Measurements from ENCODE around the gene FTO. TPM values are rescaled to one million over a fixed set of nuclear protein-coding genes. Genes with fewer than 3 reads are reported as not detected.

FTO gene
- total and polyA plus RNA-seq, 4 donors: 12.2 to 145 (median 57.7) TPM

GRCh38 chr16:53713403-53714204 is 9.6 kb downstream of the FTO start:
- DNase-seq (peak in 2 of 3 donors; percentile 27 to 52), ATAC-seq (ENCODE audit: insufficient read depth, low FRiP score) (no peak)
- Histone ChIP-seq H3K4me3 (no peak overlapping the region), H3K4me1 (ENCODE audit: control insufficient read depth in 5 of 5, insufficient read depth in 5 of 5, low read length in 5 of 5) (peaks cover 0 to 24% (median 10%) of the 10 kb centered on the region in 5 donors), H3K27ac (ENCODE audit: low read depth in 1 of 2, low read length in 1 of 2) (no peak overlapping the region), H3K36me3 (ENCODE audit: control insufficient read depth in 4 of 4, insufficient read depth in 4 of 4, low read length in 4 of 4) (no peaks in the 10 kb centered on the region), H3K9me3 (ENCODE audit: control insufficient read depth in 4 of 4, insufficient read depth in 3 of 4, low read length in 3 of 4) (no peaks in the 10 kb centered on the region), H3K27me3 (ENCODE audit: control insufficient read depth in 3 of 3, insufficient read depth in 3 of 3, low read length in 2 of 3) (no peaks in the 10 kb centered on the region), H3K9ac (ENCODE audit: insufficient read depth in 1 of 2, low read length in 2 of 2) (peak overlapping the region in 1 of 2 donors; percentile 33)
- 67 to 82% methylated on average over 3 of the region's 3 CpGs for WGBS, 2 donors
- TF ChIP-seq CTCF (IDR thresholded peaks at IDR 0.05; ENCODE audit: control extremely low read depth, extremely low read depth): no peak

GRCh38 chr16:53714205-53715022 is 10.5 kb downstream of the FTO start:
- peak overlapping the region in 1 of 2 donors; percentile 48 for H3K9ac ChIP-seq (ENCODE audit: insufficient read depth in 1 of 2, low read length in 2 of 2)
- no peaks in the 10 kb centered on the region for H3K36me3 ChIP-seq (ENCODE audit: control insufficient read depth in 4 of 4, insufficient read depth in 4 of 4, low read length in 4 of 4)
- WGBS, 2 donors: 80 to 85% methylated on average over 7 of the region's 7 CpGs
- TF ChIP-seq CTCF (IDR thresholded peaks at IDR 0.05; ENCODE audit: control extremely low read depth, extremely low read depth): no peak
- no peak overlapping the region for H3K4me3 ChIP-seq
- no peak overlapping the region for H3K27ac ChIP-seq (ENCODE audit: low read depth in 1 of 2, low read length in 1 of 2)
- H3K9me3 ChIP-seq (ENCODE audit: control insufficient read depth in 4 of 4, insufficient read depth in 3 of 4, low read length in 3 of 4): no peaks in the 10 kb centered on the region
- ATAC-seq (ENCODE audit: insufficient read depth, low FRiP score) (no peak), DNase-seq (peak; percentile 58 to 90 (median 86))
- peaks cover 0 to 24% (median 10%) of the 10 kb centered on the region in 5 donors for H3K4me1 ChIP-seq (ENCODE audit: control insufficient read depth in 5 of 5, insufficient read depth in 5 of 5, low read length in 5 of 5)
- no peaks in the 10 kb centered on the region for H3K27me3 ChIP-seq (ENCODE audit: control insufficient read depth in 3 of 3, insufficient read depth in 3 of 3, low read length in 2 of 3)

GRCh38 chr16:53715023-53715384 is 11.0 kb downstream of the FTO start:
- Histone ChIP-seq H3K4me3 (no peak overlapping the region), H3K27me3 (ENCODE audit: control insufficient read depth in 3 of 3, insufficient read depth in 3 of 3, low read length in 2 of 3) (no peaks in the 10 kb centered on the region), H3K36me3 (ENCODE audit: control insufficient read depth in 4 of 4, insufficient read depth in 4 of 4, low read length in 4 of 4) (no peaks in the 10 kb centered on the region), H3K27ac (ENCODE audit: low read depth in 1 of 2, low read length in 1 of 2) (no peak overlapping the region), H3K4me1 (ENCODE audit: control insufficient read depth in 5 of 5, insufficient read depth in 5 of 5, low read length in 5 of 5) (peaks cover 0 to 24% (median 10%) of the 10 kb centered on the region in 5 donors), H3K9ac (ENCODE audit: insufficient read depth in 1 of 2, low read length in 2 of 2) (peak overlapping the region in 1 of 2 donors; percentile 48), H3K9me3 (ENCODE audit: control insufficient read depth in 4 of 4, insufficient read depth in 3 of 4, low read length in 3 of 4) (no peaks in the 10 kb centered on the region)
- no peak for TF ChIP-seq CTCF (IDR thresholded peaks at IDR 0.05; ENCODE audit: control extremely low read depth, extremely low read depth)
- DNase-seq: no peak
- ATAC-seq (ENCODE audit: insufficient read depth, low FRiP score): no peak
- WGBS, 2 donors: 83 to 91% methylated on average over 2 of the region's 2 CpGs
